ENCODE measurements around the gene TSPEAR. TPM values are rescaled to one million over a fixed set of nuclear protein-coding genes. Genes with fewer than 3 reads are reported as not detected.
"Not testable (repeated sequence)": the region's sequence is repeated elsewhere in the genome, so short reads cannot be mapped to it uniquely, and the experiment has no call there.

The TSPEAR gene
- total RNA-seq, 1 donor from 2014 or later: not detected

- H3K27ac Mint-ChIP-seq: no peak overlapping the region
- peaks cover 18% of the 10 kb centered on the region for H3K36me3 Mint-ChIP-seq (ENCODE audit: low read depth)
- H3K27me3 Mint-ChIP-seq: no peaks in the 10 kb centered on the region
- intact Hi-C loops (cut with micrococcal nuclease): no loop called here
- no peak overlapping the region for H3K4me3 Mint-ChIP-seq
- peaks cover 17% of the 10 kb centered on the region for H3K4me1 Mint-ChIP-seq
- peaks cover 26% of the 10 kb centered on the region for H3K9me3 Mint-ChIP-seq
- no peak for DNase-seq
Observed at GRCh38 chr21:44615466-44615865, 95.9 kb downstream of the TSPEAR start.

- Mint-ChIP-seq H3K27ac (no peak overlapping the region), H3K4me3 (no peak overlapping the region), H3K9me3 (peaks cover 26% of the 10 kb centered on the region), H3K27me3 (no peaks in the 10 kb centered on the region), H3K36me3 (ENCODE audit: low read depth) (peaks cover 15% of the 10 kb centered on the region), H3K4me1 (peaks cover 17% of the 10 kb centered on the region)
- intact Hi-C loops (cut with micrococcal nuclease): no loop called here
- DNase-seq: no peak
Observed at GRCh38 chr21:44614961-44615391, 96.4 kb downstream of the TSPEAR start.

GRCh38 chr21:44614161-44614631, 97.2 kb downstream of the TSPEAR start:
- no peak overlapping the region for H3K27ac Mint-ChIP-seq

DNA sequence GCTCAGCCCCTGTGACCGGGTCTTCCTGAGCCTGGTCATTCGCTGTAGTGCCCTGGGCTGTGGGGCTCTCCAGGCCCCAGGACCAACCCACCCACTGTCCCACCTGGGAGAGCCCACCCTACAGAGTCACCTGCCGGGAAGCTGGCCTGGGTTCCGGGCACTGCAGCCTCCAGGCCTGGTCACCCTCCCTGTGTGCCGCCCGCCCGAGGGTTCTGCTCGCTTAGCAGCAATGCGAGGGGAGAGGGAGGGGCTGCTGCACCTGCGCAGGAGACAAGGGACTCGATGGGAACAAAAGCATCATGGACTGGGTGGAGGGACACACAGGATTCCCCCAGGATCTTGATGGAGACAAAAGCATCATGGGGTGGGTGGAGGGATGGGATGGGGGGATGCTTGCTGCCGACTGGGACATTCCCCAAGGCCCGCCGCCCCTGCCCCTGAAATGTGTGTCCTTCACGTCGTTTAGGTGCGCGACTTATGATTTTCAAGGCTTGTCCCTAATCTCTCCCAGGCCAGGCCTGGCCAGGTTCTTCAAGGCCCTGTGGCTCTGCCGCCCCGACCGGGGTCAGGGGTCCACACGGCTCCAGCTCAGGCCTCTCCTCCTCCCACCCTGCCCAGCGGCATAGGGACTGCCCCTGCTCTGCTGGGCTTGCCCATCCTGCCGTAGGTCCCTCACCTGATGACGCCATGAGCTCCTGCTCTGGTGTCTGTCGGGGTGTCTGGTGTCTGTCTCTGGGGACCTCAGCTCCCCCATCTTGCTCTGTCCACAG, 97.8 kb downstream of the TSPEAR start:
- intact Hi-C loops (cut with micrococcal nuclease): no loop called here
- no peak overlapping the region for H3K4me3 Mint-ChIP-seq
- peaks cover 26% of the 10 kb centered on the region for H3K9me3 Mint-ChIP-seq
- no peak for DNase-seq
- H3K36me3 Mint-ChIP-seq (ENCODE audit: low read depth): peaks cover 4% of the 10 kb centered on the region
- H3K27ac Mint-ChIP-seq: no peak overlapping the region
- H3K27me3 Mint-ChIP-seq: no peaks in the 10 kb centered on the region
- peaks cover 5% of the 10 kb centered on the region for H3K4me1 Mint-ChIP-seq

More at GRCh38 chr21:44614161-44614631, 97.2 kb downstream of the TSPEAR start:
- intact Hi-C loops (cut with micrococcal nuclease): no loop called here
- peaks cover 27% of the 10 kb centered on the region for H3K9me3 Mint-ChIP-seq
- DNase-seq: no peak
- H3K27me3 Mint-ChIP-seq: no peaks in the 10 kb centered on the region
- H3K36me3 Mint-ChIP-seq (ENCODE audit: low read depth): peaks cover 8% of the 10 kb centered on the region
- no peak overlapping the region for H3K4me3 Mint-ChIP-seq
- peaks cover 12% of the 10 kb centered on the region for H3K4me1 Mint-ChIP-seq

DNA sequence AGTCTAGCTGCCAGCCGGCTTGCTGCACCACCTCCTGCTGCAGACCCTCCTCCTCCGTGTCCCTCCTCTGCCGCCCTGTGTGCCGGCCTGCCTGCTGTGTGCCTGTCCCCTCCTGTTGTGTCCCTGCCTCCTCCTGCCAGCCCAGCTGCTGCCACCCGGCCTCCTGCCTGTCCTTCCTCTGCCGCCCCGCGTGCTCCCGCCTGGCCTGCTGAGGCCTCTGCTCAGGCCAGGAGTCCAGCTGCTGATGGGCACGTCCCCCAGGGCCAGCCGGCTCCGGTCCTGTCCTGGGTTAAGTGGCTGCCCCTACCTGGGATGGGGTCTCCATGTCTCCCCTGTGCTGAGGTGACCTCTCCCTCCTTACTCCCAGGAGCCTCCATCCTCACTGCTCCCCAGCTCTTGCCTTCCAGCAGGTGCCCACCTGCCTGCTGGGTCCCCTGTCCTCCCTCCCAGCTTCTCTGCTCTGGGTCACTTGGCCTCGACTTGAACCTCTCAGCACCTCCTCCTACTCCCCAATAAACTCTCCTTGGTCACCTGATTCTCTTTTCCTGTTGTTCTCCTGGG, 98.6 kb downstream of the TSPEAR start:
- intact Hi-C loops (cut with micrococcal nuclease): no loop called here
- Mint-ChIP-seq H3K36me3 (ENCODE audit: low read depth) (peaks cover 2% of the 10 kb centered on the region), H3K9me3 (peaks cover 25% of the 10 kb centered on the region)

GRCh38 chr21:44612029-44612486, 99.3 kb downstream of the TSPEAR start, which contains the start of gene KRTAP10-8:
Gene KRTAP10-8, plus strand, starts transcription at chr21:44612079. Its CDS starts 22 bp downstream, at chr21:44612101.
- H3K27ac Mint-ChIP-seq: no peak within 1 kb of the TSS
- H3K4me3 Mint-ChIP-seq: no peak within 1 kb of the TSS
- H3K4me1 Mint-ChIP-seq: no peaks in the 10 kb centered on the region
- peaks cover 2% of the 10 kb centered on the region for H3K36me3 Mint-ChIP-seq (ENCODE audit: low read depth)
- DNase-seq: no peak
- intact Hi-C loops (cut with micrococcal nuclease): no loop called here
- H3K27me3 Mint-ChIP-seq: peaks cover 4% of the 10 kb centered on the region
- peaks cover 25% of the 10 kb centered on the region for H3K9me3 Mint-ChIP-seq

More for the DNA sequence above, 98.6 kb downstream of the TSPEAR start:
- no peak for DNase-seq
- Mint-ChIP-seq H3K4me1 (no peaks in the 10 kb centered on the region), H3K4me3 (no peak overlapping the region), H3K27me3 (peaks cover 2% of the 10 kb centered on the region), H3K27ac (no peak overlapping the region)

- no peak for DNase-seq
- peaks cover 25% of the 10 kb centered on the region for H3K9me3 Mint-ChIP-seq
- no peak overlapping the region for H3K27ac Mint-ChIP-seq
- no peak overlapping the region for H3K4me3 Mint-ChIP-seq
- no peaks in the 10 kb centered on the region for H3K4me1 Mint-ChIP-seq
- H3K27me3 Mint-ChIP-seq: peaks cover 5% of the 10 kb centered on the region
- intact Hi-C loops (cut with micrococcal nuclease): no loop called here
- peaks cover 2% of the 10 kb centered on the region for H3K36me3 Mint-ChIP-seq (ENCODE audit: low read depth)
Observed at GRCh38 chr21:44611551-44611950, 99.8 kb downstream of the TSPEAR start.

DNA sequence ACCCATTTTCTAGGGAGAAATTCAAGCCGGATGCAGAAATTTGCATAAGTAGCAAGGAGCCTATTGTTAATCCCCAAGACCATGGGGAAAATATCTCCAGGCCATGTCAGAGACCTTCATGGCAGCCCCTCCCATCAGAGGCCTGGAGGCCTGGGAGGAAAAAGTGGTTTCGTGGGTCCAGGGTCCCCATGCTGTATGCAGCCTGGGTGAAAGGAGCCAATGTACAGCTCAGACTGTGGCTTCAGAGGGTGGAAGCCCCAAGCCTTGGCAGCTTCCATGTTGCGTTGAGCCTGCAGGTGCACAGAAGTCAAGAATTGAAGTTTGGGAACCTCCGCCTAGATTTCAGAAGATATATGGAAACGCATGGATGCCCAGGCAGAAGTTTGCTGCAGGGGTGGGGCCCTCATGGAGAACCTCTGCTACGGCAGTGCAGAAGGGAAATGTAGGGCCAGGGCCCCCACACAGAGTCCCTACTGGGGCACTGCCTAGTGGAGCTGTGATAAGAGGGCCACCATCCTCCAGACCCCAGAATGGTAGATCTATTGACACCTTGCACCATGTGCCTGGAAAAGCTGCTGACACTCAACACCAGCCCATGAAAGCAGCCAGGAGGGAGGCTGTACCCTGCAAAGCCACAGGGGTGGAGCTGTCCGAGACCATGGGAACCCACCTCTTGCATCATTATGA, 101.1 kb downstream of the TSPEAR start:
- peaks cover 29% of the 10 kb centered on the region for H3K9me3 Mint-ChIP-seq
- H3K36me3 Mint-ChIP-seq (ENCODE audit: low read depth); H3K4me3 Mint-ChIP-seq; H3K4me1 Mint-ChIP-seq; DNase-seq; intact Hi-C loops (cut with micrococcal nuclease); H3K27ac Mint-ChIP-seq: not testable (repeated sequence)
- H3K27me3 Mint-ChIP-seq: peaks cover 13% of the 10 kb centered on the region

DNA sequence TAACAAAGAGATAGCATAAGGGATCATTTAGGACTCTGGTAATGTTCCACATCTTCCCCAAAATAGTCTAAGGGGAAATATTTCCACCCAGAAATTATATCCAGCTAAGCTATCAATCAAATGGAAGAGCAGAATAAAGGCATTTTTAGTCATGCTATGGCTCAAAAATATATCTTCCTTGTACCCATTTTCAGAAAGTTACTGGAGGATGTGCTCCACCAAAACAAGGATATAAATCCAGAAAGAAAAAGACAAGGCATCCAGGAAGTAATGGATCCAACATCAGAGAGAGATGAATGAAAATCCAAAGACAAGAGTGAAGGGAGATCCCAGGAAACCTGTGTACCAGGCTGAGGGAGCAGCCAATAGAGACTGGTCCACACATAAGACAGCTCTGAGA, 102.2 kb downstream of the TSPEAR start:
- H3K4me3 Mint-ChIP-seq: no peak overlapping the region
- H3K4me1 Mint-ChIP-seq: no peaks in the 10 kb centered on the region
- no peak for DNase-seq
- peaks cover 29% of the 10 kb centered on the region for H3K9me3 Mint-ChIP-seq
- peaks cover 22% of the 10 kb centered on the region for H3K27me3 Mint-ChIP-seq
- H3K36me3 Mint-ChIP-seq (ENCODE audit: low read depth): peaks cover 2% of the 10 kb centered on the region
- intact Hi-C loops (cut with micrococcal nuclease): no loop called here
- no peak overlapping the region for H3K27ac Mint-ChIP-seq

DNA sequence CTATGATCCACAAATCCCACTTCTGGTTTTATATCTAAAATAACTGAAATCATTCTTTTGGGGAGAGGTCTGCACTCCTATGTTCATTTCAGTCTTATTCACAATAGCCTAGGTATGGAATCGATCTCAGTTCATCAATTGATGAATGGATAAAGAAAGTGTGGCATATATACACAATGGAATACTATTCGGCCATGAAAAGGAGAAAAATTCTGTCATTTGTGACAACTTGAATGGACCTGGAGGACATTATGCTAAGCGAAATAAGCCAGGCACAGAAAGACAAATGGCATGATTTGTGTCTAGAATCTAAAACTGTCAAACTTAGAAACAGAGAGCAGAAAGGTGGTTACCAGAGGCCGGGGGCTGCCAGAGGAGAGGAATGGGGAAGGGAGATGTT, 104.9 kb downstream of the TSPEAR start:
- Mint-ChIP-seq H3K9me3 (peaks cover 28% of the 10 kb centered on the region), H3K27ac (no peak overlapping the region), H3K4me3 (no peak overlapping the region), H3K27me3 (peaks cover 26% of the 10 kb centered on the region), H3K36me3 (ENCODE audit: low read depth) (no peaks in the 10 kb centered on the region), H3K4me1 (no peaks in the 10 kb centered on the region)
- intact Hi-C loops (cut with micrococcal nuclease): no loop called here
- no peak for DNase-seq

GRCh38 chr21:44603911-44604310, 107.5 kb downstream of the TSPEAR start:
- Mint-ChIP-seq H3K27me3 (peaks cover 26% of the 10 kb centered on the region), H3K4me1 (no peaks in the 10 kb centered on the region), H3K9me3 (peaks cover 6% of the 10 kb centered on the region), H3K36me3 (ENCODE audit: low read depth) (no peaks in the 10 kb centered on the region), H3K27ac (no peak overlapping the region), H3K4me3 (no peak overlapping the region)
- intact Hi-C loops (cut with micrococcal nuclease): no loop called here
- no peak for DNase-seq

GRCh38 chr21:44603109-44603875, 108.1 kb downstream of the TSPEAR start:
- H3K36me3 Mint-ChIP-seq (ENCODE audit: low read depth): no peaks in the 10 kb centered on the region
- H3K4me3 Mint-ChIP-seq: no peak overlapping the region
- no peak for DNase-seq
- H3K4me1 Mint-ChIP-seq: no peaks in the 10 kb centered on the region
- H3K27ac Mint-ChIP-seq: no peak overlapping the region
- intact Hi-C loops (cut with micrococcal nuclease): no loop called here
- peaks cover 25% of the 10 kb centered on the region for H3K27me3 Mint-ChIP-seq
- peaks cover 4% of the 10 kb centered on the region for H3K9me3 Mint-ChIP-seq

DNA sequence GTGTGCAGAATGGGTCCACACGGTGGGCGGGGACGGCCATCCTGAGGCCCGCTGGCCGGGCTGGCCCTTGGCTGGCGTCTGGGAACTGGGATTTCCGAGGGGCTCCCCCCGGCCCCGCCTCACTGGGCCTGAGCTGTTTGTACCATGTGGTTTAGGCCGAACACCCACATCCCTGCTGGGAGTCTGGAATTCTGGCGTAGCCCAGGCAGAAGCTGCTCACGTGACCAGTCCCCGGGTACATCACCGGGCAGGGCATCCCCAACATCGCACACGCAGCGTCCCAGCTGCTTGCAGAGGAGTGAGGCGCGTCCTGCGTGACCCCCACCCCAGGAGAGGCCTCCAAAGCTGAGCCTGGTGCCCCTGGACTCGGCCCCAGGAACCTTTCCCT, 108.9 kb downstream of the TSPEAR start:
- no peaks in the 10 kb centered on the region for H3K36me3 Mint-ChIP-seq (ENCODE audit: low read depth)
- DNase-seq: no peak
- peaks cover 25% of the 10 kb centered on the region for H3K27me3 Mint-ChIP-seq
- no peak overlapping the region for H3K27ac Mint-ChIP-seq
- no peak overlapping the region for H3K4me3 Mint-ChIP-seq
- H3K4me1 Mint-ChIP-seq: no peaks in the 10 kb centered on the region
- intact Hi-C loops (cut with micrococcal nuclease): no loop called here
- H3K9me3 Mint-ChIP-seq: peaks cover 4% of the 10 kb centered on the region
